Endothelial cell of umbilical vein (primary cell): ENCODE data around the gene PTCHD4. TPM values are rescaled to one million over a fixed set of nuclear protein-coding genes. Genes with fewer than 3 reads are reported as not detected.

Experiments used
- BruUV-seq: library from RNA; stranded (reverse); fragments of 400-500 nt; replicated peaks from 2 replicates; lab custom pipeline; 2021; lab: Mats Ljungman, UMichigan
- CTCF ChIA-PET: fragments of 300-600, 350-600 bp; sonication (Branson Sonifier 250); formaldehyde crosslinking; loops from one replicate; lab custom pipeline; 2021; ENCODE audit warnings: antibody characterized with exemption, inconsistent platforms; lab: Charles Lee
- POLR2A ChIA-PET: fragments of 300-600, 350-600 bp; sonication (Branson Sonifier 250); formaldehyde crosslinking; loops from one replicate; lab custom pipeline; 2021; ENCODE audit warnings: antibody characterized with exemption, inconsistent platforms; lab: Charles Lee
- DNase-seq: peaks from one replicate; pipeline ENCODE4 v3.0.0-alpha.2; 2011; ENCODE audit warnings: low read depth, low spot score
- FAIRE-seq: peaks from 2 replicates; lab custom pipeline; 2011; peaks lifted over from hg19 to GRCh38; lab: Jason Lieb, UNC
- H2AFZ ChIP-seq: 2 replicates; pipeline ENCODE4 v1.6.0; 2012; ENCODE audit warnings: low read depth, low read length, control low read depth, inconsistent platforms
- H3K27ac ChIP-seq: 2 replicates; pipeline ENCODE4 v1.5.1; 2011; ENCODE audit warnings: low read depth, mild to moderate bottlenecking, control low read depth, low read length, moderate library complexity; ENCODE audit not compliant: insufficient read depth
- H3K27me3 ChIP-seq, 2 experiments: 2 replicates each; pipeline versions ENCODE4 v1.6.0 to v1.6.1; 2011; ENCODE audit warnings: low read length in 2 of 2, mixed read lengths in 1 of 2; ENCODE audit not compliant: control insufficient read depth in 2 of 2, insufficient read depth in 2 of 2
- H3K36me3 ChIP-seq, 2 experiments: 2 replicates in 1 of 2; 3 replicates in 1 of 2; pipeline ENCODE4 v1.5.1; 2011; ENCODE audit warnings: low read length in 2 of 2, mild to moderate bottlenecking in 1 of 2, moderate library complexity in 1 of 2; ENCODE audit not compliant: control insufficient read depth in 2 of 2, insufficient read depth in 2 of 2; ENCODE audit errors: extremely low read depth in 1 of 2
- H3K4me1 ChIP-seq: 3 replicates; pipeline ENCODE4 v1.5.1; 2011; ENCODE audit warnings: mild to moderate bottlenecking, low read length; ENCODE audit not compliant: control insufficient read depth, insufficient read depth; ENCODE audit errors: extremely low read depth
- H3K4me2 ChIP-seq: 2 replicates; pipeline ENCODE4 v1.6.1; 2011; ENCODE audit warnings: low read length, control low read depth, mixed read lengths; ENCODE audit not compliant: insufficient read depth
- H3K4me3 ChIP-seq, 3 experiments: fragments of 200-600 bp in 1 of 3; sonication (generic), shearing (Covaris generic) in 1 of 3; replicated peaks in 1 of 3; 2 replicates each; pipeline ENCODE4 v1.5.1; 2011 to 2016; ENCODE audit warnings: control low read depth in 3 of 3, low read length in 3 of 3, mild to moderate bottlenecking in 2 of 3, inconsistent platforms in 1 of 3, low read depth in 1 of 3, moderate library complexity in 1 of 3; ENCODE audit not compliant: insufficient read depth in 1 of 3
- H3K79me2 ChIP-seq: 2 replicates; pipeline ENCODE4 v1.6.0; 2012; ENCODE audit warnings: low read length, inconsistent platforms; ENCODE audit not compliant: control insufficient read depth, insufficient read depth
- H3K9ac ChIP-seq: replicated peaks from 2 replicates; pipeline ENCODE3; 2011; ENCODE audit warnings: low read length, control low read depth; ENCODE audit not compliant: insufficient read depth; ENCODE audit errors: extremely low read depth
- H3K9me1 ChIP-seq: replicated peaks from 3 replicates; pipeline ENCODE4 v1.6.0; 2011; ENCODE audit warnings: mild to moderate bottlenecking, low read length; ENCODE audit not compliant: control insufficient read depth, insufficient read depth; ENCODE audit errors: extremely low read depth
- H3K9me3 ChIP-seq: replicated peaks from 2 replicates; pipeline ENCODE4 v1.5.1; 2012; ENCODE audit warnings: low read length, inconsistent platforms; ENCODE audit not compliant: control insufficient read depth, insufficient read depth
- H4K20me1 ChIP-seq: replicated peaks from 2 replicates; pipeline ENCODE3; 2011; ENCODE audit warnings: mild to moderate bottlenecking, low read length; ENCODE audit not compliant: control insufficient read depth, insufficient read depth; ENCODE audit errors: extremely low read depth
- EZH2 ChIP-seq: IDR thresholded peaks from 2 replicates; pipeline ENCODE4 v1.6.1; 2012; ENCODE audit warnings: borderline replicate concordance, low read depth, mild to moderate bottlenecking, moderate library complexity, low read length, inconsistent platforms; ENCODE audit not compliant: severe bottlenecking
- FOS ChIP-seq: IDR thresholded peaks from 2 replicates; pipeline ENCODE4 v1.6.1; 2011; ENCODE audit warnings: mild to moderate bottlenecking, low read length, moderate library complexity, borderline replicate concordance; ENCODE audit not compliant: insufficient read depth
- GATA2 ChIP-seq: IDR thresholded peaks from 2 replicates; pipeline ENCODE4 v1.7.0; 2011; ENCODE audit warnings: low read depth, mild to moderate bottlenecking, moderate library complexity, mixed read lengths, low read length; ENCODE audit not compliant: insufficient read length, insufficient read depth
- JUN ChIP-seq: IDR thresholded peaks from 2 replicates; pipeline ENCODE4 v1.6.1; 2011; ENCODE audit warnings: borderline replicate concordance, low read depth; ENCODE audit not compliant: insufficient read length, insufficient read depth
- MAX ChIP-seq: IDR thresholded peaks from 2 replicates; pipeline ENCODE4 v1.6.1; 2011; ENCODE audit not compliant: insufficient read depth, insufficient read length
- MYC ChIP-seq: IDR thresholded peaks from one replicate; pipeline ENCODE4 v1.6.1; 2011; ENCODE audit warnings: mild to moderate bottlenecking, low read depth, low read length
- POLR2A ChIP-seq: IDR thresholded peaks from 2 replicates; pipeline ENCODE4 v1.6.1; 2012; ENCODE audit warnings: low read depth, mild to moderate bottlenecking, control low read depth, low read length
- POLR2AphosphoS5 ChIP-seq: IDR thresholded peaks from 2 replicates; pipeline ENCODE4 v1.6.1; 2012; ENCODE audit warnings: low read depth, mild to moderate bottlenecking, control low read depth, low read length, moderate library complexity; ENCODE audit not compliant: insufficient read depth
- dilution Hi-C: fragments of 300-500 bp; cut with MboI; formaldehyde crosslinking; loops from one replicate; pipeline ENCODE4 v1.15.0; 2019; ENCODE audit warnings: low sequenced_read_pairs; ENCODE audit not compliant: extremely low pct_ligation_motif_present
- intact Hi-C: fragments of 100-400 bp; cut with micrococcal nuclease; formaldehyde crosslinking; loops from one replicate; pipeline ENCODE4 v1.10.0; 2022
- polyA plus RNA-seq, 4 experiments: library from polyadenylated mRNA; depleted of rRNA in 3 of 4; stranded (reverse) in 3 of 4; unstranded in 1 of 4; fragments of >200 nt; gene quantifications; 2 replicates each; pipeline versions ENCODE4 v1.2.1 to v1.2.3, GENCODE V29; 2011 to 2012; ENCODE audit warnings: missing spikeins in 1 of 4
- total RNA-seq: library from RNA; stranded (reverse); gene quantifications from 2 replicates; pipeline ENCODE4 v1.2.3, GENCODE V29; 2021
- TF ChIP-seq, protein P1 (sequence below), 2 donors: IDR thresholded peaks; 1 replicate in 1 of 2; 2 replicates in 1 of 2; pipeline ENCODE4 v1.5.1; 2011; ENCODE audit warnings: low read length in 2 of 2, mild to moderate bottlenecking in 2 of 2, moderate library complexity in 2 of 2, control low read depth in 1 of 2, inconsistent platforms in 1 of 2, low read depth in 1 of 2; ENCODE audit not compliant: insufficient read depth in 1 of 2; ENCODE audit errors: extremely low read depth in 1 of 2

Gene PTCHD4
- total and polyA plus RNA-seq, 2 donors (not counting 3 experiments of a cell fraction or from before 2014, with no cell fraction given) = 1.3 to 2.0 TPM

DNA sequence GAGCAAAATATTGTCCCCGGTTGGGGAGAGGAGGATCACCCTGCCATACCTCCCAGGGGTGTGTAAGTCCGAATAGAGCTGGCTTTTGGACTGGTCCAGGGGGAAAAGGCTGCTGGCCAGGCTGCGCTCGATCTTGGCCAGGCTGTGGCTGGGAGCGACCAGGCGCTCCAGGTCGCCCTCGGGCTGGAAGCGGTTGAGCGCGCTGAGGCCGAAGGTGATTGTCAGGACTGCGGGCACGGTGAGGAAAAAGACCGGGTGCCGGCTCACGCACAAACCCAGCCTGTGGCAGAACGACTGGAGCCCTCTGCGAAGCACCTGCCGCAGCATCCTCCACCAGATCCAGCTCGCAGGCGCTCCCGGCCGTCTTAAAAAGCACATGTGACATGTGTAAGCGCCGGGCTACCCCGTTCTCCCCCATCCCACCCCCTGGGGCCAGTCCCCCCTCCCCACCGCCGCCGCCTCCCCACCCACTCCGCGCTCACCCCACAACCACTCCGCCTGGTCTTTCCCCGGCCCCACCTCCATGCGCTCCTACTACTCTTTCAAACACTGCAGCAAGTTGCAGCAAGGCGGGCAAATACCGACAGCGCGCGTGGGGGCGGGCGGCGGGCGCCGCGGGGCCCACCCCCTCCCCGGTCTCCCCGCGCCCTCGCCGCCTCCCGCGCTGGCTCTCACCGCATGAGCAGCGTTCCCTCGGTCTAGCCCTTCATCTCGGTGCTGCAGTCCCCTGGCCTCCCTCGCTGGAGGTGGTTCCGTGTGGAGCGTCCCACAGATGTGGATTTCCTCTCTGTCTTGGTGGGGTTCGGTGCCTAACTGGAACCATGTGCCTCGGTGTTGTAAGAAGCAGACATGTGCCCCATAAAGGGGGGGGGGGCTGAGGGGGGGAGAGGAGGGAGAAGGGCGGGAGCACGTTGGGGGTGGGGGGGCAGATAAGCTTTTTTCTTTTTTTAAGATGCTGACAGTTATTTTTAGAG lies 42.4 kb downstream of the PTCHD4 start:
- FAIRE-seq = no peak
- ChIA-PET CTCF (interaction anchor here (1.0 kb wide), 1 partner anchor 19 kb away, joined by 3 read pairs; no protein-coding TSS in a partner anchor), POLR2A (no interaction called here)

DNA sequence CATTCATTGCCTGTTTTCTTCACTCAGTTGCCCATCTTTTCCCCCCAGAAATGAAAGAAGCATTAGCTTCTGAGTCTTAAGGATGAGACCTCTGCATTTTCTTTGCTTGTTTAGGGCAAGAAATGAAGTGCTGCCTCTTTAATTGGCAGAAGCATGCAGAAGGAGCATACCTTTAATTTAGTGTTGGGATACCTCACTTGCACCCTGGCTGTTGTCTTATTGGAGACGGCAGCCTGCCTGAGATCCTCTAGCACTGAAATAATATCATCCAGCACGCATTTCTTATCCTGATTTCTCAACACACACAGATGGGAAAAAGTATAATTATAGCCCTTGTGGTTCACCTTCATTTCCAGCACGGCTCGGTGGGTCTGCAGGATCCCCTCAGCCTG lies 43.1 kb downstream of the PTCHD4 start:
- CTCF ChIA-PET = interaction anchor here (1.0 kb wide), 1 partner anchor 20 kb away, joined by 3 read pairs; no protein-coding TSS in a partner anchor
- Histone ChIP-seq H3K4me1 (no peaks in the 10 kb centered on the region), H3K79me2 (no peaks in the 10 kb centered on the region), H3K9me3 (no peaks in the 10 kb centered on the region), H3K9ac (no peak overlapping the region), H3K27me3 (peaks cover 14 to 15% of the 10 kb centered on the region in 2 experiments), H3K27ac (no peak overlapping the region), H3K9me1 (no peaks in the 10 kb centered on the region), H3K4me3 (no peak overlapping the region), H2AFZ (no peak overlapping the region), H3K36me3 (no peaks in the 10 kb centered on the region), H3K4me2 (no peak overlapping the region), H4K20me1 (no peaks in the 10 kb centered on the region)
- no peak for DNase-seq
- dilution Hi-C loops = no loop called here
- intact Hi-C loops = no loop called here
- no TSS peak for BruUV-seq
- FAIRE-seq = no peak
- POLR2A ChIA-PET = no interaction called here
- TF ChIP-seq MYC = no peak
- TF ChIP-seq POLR2AphosphoS5 = no peak
- TF ChIP-seq EZH2 = no peak
- no peak for TF ChIP-seq MAX
- no peak for TF ChIP-seq FOS
- TF ChIP-seq GATA2 = no peak
- no peak for TF ChIP-seq JUN
- TF ChIP-seq, protein P1, sequence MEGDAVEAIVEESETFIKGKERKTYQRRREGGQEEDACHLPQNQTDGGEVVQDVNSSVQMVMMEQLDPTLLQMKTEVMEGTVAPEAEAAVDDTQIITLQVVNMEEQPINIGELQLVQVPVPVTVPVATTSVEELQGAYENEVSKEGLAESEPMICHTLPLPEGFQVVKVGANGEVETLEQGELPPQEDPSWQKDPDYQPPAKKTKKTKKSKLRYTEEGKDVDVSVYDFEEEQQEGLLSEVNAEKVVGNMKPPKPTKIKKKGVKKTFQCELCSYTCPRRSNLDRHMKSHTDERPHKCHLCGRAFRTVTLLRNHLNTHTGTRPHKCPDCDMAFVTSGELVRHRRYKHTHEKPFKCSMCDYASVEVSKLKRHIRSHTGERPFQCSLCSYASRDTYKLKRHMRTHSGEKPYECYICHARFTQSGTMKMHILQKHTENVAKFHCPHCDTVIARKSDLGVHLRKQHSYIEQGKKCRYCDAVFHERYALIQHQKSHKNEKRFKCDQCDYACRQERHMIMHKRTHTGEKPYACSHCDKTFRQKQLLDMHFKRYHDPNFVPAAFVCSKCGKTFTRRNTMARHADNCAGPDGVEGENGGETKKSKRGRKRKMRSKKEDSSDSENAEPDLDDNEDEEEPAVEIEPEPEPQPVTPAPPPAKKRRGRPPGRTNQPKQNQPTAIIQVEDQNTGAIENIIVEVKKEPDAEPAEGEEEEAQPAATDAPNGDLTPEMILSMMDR (IDR thresholded peaks at IDR 0.05; ENCODE audit: extremely low read depth in 1 of 2, insufficient read depth in 1 of 2, low read depth in 1 of 2, low read length in 2 of 2) = no peak
- no peak for TF ChIP-seq POLR2A

More for the DNA sequence above, 42.4 kb downstream of the PTCHD4 start:
- no peaks in the 10 kb centered on the region for H4K20me1 ChIP-seq
- H3K9me3 ChIP-seq = no peaks in the 10 kb centered on the region
- H3K4me1 ChIP-seq = no peaks in the 10 kb centered on the region
- H3K4me3 ChIP-seq = no peak overlapping the region
- no peaks in the 10 kb centered on the region for H3K9me1 ChIP-seq
- TF ChIP-seq POLR2A (no peak), JUN (no peak), MAX (no peak), EZH2 (no peak), GATA2 (no peak), POLR2AphosphoS5 (no peak), MYC (no peak)
- intact Hi-C loops = no loop called here
- dilution Hi-C loops = no loop called here
- no TSS peak for BruUV-seq
- no peak for DNase-seq
- peak overlapping the region; percentile 13 for H2AFZ ChIP-seq
- no peak overlapping the region for H3K27ac ChIP-seq
- H3K27me3 ChIP-seq = peaks cover 14 to 15% of the 10 kb centered on the region in 2 experiments
- H3K4me2 ChIP-seq = no peak overlapping the region
- H3K36me3 ChIP-seq = no peaks in the 10 kb centered on the region
- no peaks in the 10 kb centered on the region for H3K79me2 ChIP-seq
- H3K9ac ChIP-seq = no peak overlapping the region
